IMR-90 (cell line): ENCODE data around the gene COL9A2. TPM values are rescaled to one million over a fixed set of nuclear protein-coding genes. Genes with fewer than 3 reads are reported as not detected.

ENCODE experiments used
- ATAC-seq: fragments of 200-7000 bp; cut with Tn5 transposase; 2 replicates; pipeline ENCODE4 v1.9.1; 2020; ENCODE audit warnings: low read depth, mild to moderate bottlenecking, moderate library complexity
- BruUV-seq: library from RNA; stranded (reverse); fragments of 400-500 nt; replicated peaks from 2 replicates; lab custom pipeline; 2021; lab: Mats Ljungman, UMichigan
- CTCF ChIA-PET: fragments of 300-600 bp; formaldehyde crosslinking; extraction: SDS; loops from one replicate; lab custom pipeline; 2021; ENCODE audit warnings: antibody characterized with exemption; lab: Yijun Ruan, JAX
- POLR2A ChIA-PET: fragments of 300-600 bp; sonication (Branson Sonifier 250); formaldehyde crosslinking; loops from one replicate; lab custom pipeline; 2022; ENCODE audit warnings: antibody characterized with exemption; ENCODE audit not compliant: unreplicated experiment; lab: Charles Lee
- DNase-seq: peaks from one replicate; pipeline ENCODE4 v3.0.0; 2013
- H2AFZ ChIP-seq: replicated peaks from 2 replicates; pipeline ENCODE3; 2013; ENCODE audit warnings: low read length, mild to moderate bottlenecking; ENCODE audit not compliant: poor library complexity
- H2AK5ac ChIP-seq: 2 replicates; pipeline ENCODE4 v1.6.1; 2013; ENCODE audit warnings: low read depth, low read length, inconsistent platforms
- H2AK9ac ChIP-seq: replicated peaks from 2 replicates; pipeline ENCODE3; 2013; ENCODE audit warnings: mild to moderate bottlenecking, low read depth, low read length, moderate library complexity; ENCODE audit not compliant: poor library complexity
- H2BK120ac ChIP-seq: 2 replicates; pipeline ENCODE4 v1.6.1; 2013; ENCODE audit warnings: low read depth, low read length, inconsistent platforms
- H2BK15ac ChIP-seq: 3 replicates; pipeline ENCODE4 v1.6.1; 2013; ENCODE audit warnings: low read depth, low read length, inconsistent platforms
- H2BK20ac ChIP-seq: 2 replicates; pipeline ENCODE4 v1.6.1; 2013; ENCODE audit warnings: low read depth, mild to moderate bottlenecking, inconsistent platforms, low read length, moderate library complexity
- H2BK5ac ChIP-seq: 2 replicates; pipeline ENCODE4 v1.6.1; 2013; ENCODE audit warnings: mild to moderate bottlenecking, low read depth, low read length, inconsistent platforms; ENCODE audit not compliant: poor library complexity, severe bottlenecking
- H3K14ac ChIP-seq: replicated peaks from 2 replicates; pipeline ENCODE4 v1.6.1; 2013; ENCODE audit warnings: low read depth, low read length, inconsistent platforms
- H3K18ac ChIP-seq: 2 replicates; pipeline ENCODE4 v1.6.1; 2013; ENCODE audit warnings: low read depth, low read length, control low read depth
- H3K23ac ChIP-seq: 2 replicates; pipeline ENCODE4 v1.6.1; 2013; ENCODE audit warnings: low read depth, low read length, inconsistent platforms
- H3K27ac ChIP-seq: 2 replicates; pipeline ENCODE4 v1.5.1; 2013; ENCODE audit warnings: mild to moderate bottlenecking, control low read depth, low read length; ENCODE audit not compliant: insufficient read depth
- H3K27me3 ChIP-seq: 2 replicates; pipeline ENCODE4 v1.6.1; 2013; ENCODE audit warnings: low read length; ENCODE audit not compliant: control insufficient read depth, insufficient read depth
- H3K36me3 ChIP-seq: 2 replicates; pipeline ENCODE4 v1.6.1; 2013; ENCODE audit warnings: low read length, mixed read lengths; ENCODE audit not compliant: control insufficient read depth, insufficient read depth
- H3K4ac ChIP-seq: 2 replicates; pipeline ENCODE4 v1.6.1; 2013; ENCODE audit warnings: low read depth, low read length, inconsistent platforms
- H3K4me1 ChIP-seq: 2 replicates; pipeline ENCODE4 v1.6.1; 2013; ENCODE audit warnings: low read length, mixed read lengths; ENCODE audit not compliant: control insufficient read depth, insufficient read depth
- H3K4me2 ChIP-seq: 2 replicates; pipeline ENCODE4 v1.6.1; 2013; ENCODE audit warnings: low read depth, mild to moderate bottlenecking, control low read depth, low read length, moderate library complexity
- H3K4me3 ChIP-seq: 2 replicates; pipeline ENCODE4 v1.5.1; 2013; ENCODE audit warnings: low read depth, mild to moderate bottlenecking, control low read depth, low read length, moderate library complexity; ENCODE audit not compliant: insufficient read depth
- H3K56ac ChIP-seq: 2 replicates; pipeline ENCODE4 v1.6.1; 2013; ENCODE audit warnings: low read length, inconsistent platforms; ENCODE audit not compliant: insufficient read depth; ENCODE audit errors: extremely low read depth
- H3K79me1 ChIP-seq, 2 experiments: 2 replicates each; pipeline ENCODE4 v1.6.1; 2013; ENCODE audit warnings: low read length in 2 of 2, inconsistent platforms in 1 of 2, low read depth in 1 of 2
- H3K9ac ChIP-seq: 2 replicates; pipeline ENCODE4 v1.6.1; 2013; ENCODE audit warnings: low read depth, low read length, control low read depth
- H3K9me1 ChIP-seq: 2 replicates; pipeline ENCODE4 v1.6.1; 2013; ENCODE audit warnings: low read length, inconsistent platforms; ENCODE audit not compliant: insufficient read depth
- H3K9me3 ChIP-seq: 2 replicates; pipeline ENCODE4 v1.6.1; 2013; ENCODE audit warnings: low read length; ENCODE audit not compliant: control insufficient read depth, insufficient read depth
- H4K20me1 ChIP-seq: 2 replicates; pipeline ENCODE4 v1.6.1; 2013; ENCODE audit warnings: low read length, inconsistent platforms; ENCODE audit not compliant: insufficient read depth
- H4K5ac ChIP-seq: 2 replicates; pipeline ENCODE4 v1.6.1; 2013; ENCODE audit warnings: mild to moderate bottlenecking, low read depth, low read length, control low read depth
- H4K8ac ChIP-seq, 2 experiments: 2 replicates each; pipeline ENCODE4 v1.6.1; 2013; ENCODE audit warnings: low read depth in 2 of 2, low read length in 2 of 2, control low read depth in 1 of 2, inconsistent platforms in 1 of 2
- H4K91ac ChIP-seq: 2 replicates; pipeline ENCODE4 v1.6.1; 2013; ENCODE audit warnings: low read depth, low read length, inconsistent platforms; ENCODE audit not compliant: insufficient read depth
- CTCF ChIP-seq: conservative IDR thresholded peaks from 2 replicates; pipeline ENCODE4 v1.5.1; 2012; ENCODE audit warnings: mild to moderate bottlenecking, low read depth, low read length, improper control_type of control experiment
- FOS ChIP-seq: fragments of 150-350 bp; IDR thresholded peaks from 2 replicates; pipeline ENCODE4 v1.6.1; 2016; ENCODE audit warnings: low read depth, low read length
- MAFK ChIP-seq: IDR thresholded peaks from 2 replicates; pipeline ENCODE4 v1.6.1; 2012; ENCODE audit warnings: low read depth, low read length, improper control_type of control experiment
- WGBS, 2 experiments: methylation state at CpG; one replicate each; pipeline versions ENCODE4 v1.1.5 to v1.1.7; 2013; ENCODE audit warnings: missing lambda C conversion rate in 2 of 2; ENCODE audit not compliant: insufficient read length in 1 of 2; ENCODE audit errors: extremely low coverage in 2 of 2; 5-methylcytosine and 5-hydroxymethylcytosine counted together
- dilution Hi-C: fragments of 300-500 bp; cut with HindIII; formaldehyde crosslinking; loops from one replicate; pipeline ENCODE4 v1.14.3; 2018; ENCODE audit warnings: low sequenced_read_pairs; ENCODE audit not compliant: unreplicated experiment
- in situ Hi-C: fragments of 300-500 bp; cut with MboI; formaldehyde crosslinking; loops from 3 replicates; pipeline ENCODE4 v1.14.3; 2019; ENCODE audit warnings: low sequenced_read_pairs, inconsistent platforms, mixed read lengths
- intact Hi-C: fragments of 100-400 bp; cut with micrococcal nuclease; formaldehyde crosslinking; loops from 2 replicates; pipeline ENCODE4 v1.10.0; 2022
- polyA plus RNA-seq, 3 experiments: library from polyadenylated mRNA; depleted of rRNA; stranded (reverse); fragments of >200 nt; gene quantifications; 2 replicates each; pipeline ENCODE4 v1.2.3, GENCODE V29; 2012; ENCODE audit warnings: low replicate concordance in 1 of 3
- total RNA-seq: library from RNA; depleted of rRNA; stranded (reverse); fragments of >200 nt; gene quantifications from 2 replicates; pipeline ENCODE4 v1.2.3, GENCODE V29; 2012

The COL9A2 gene
- total and polyA plus RNA-seq, 2 of the 4 experiments (the other 2 are of a cell fraction), result 0.90 to 1.6 TPM

GRCh38 chr1:40310983-40311642 lies 6.0 kb downstream of the COL9A2 start:
- Histone ChIP-seq H2BK15ac (no peak overlapping the region), H2BK5ac (no peak overlapping the region), H3K9ac (no peak overlapping the region), H3K23ac (no peak overlapping the region), H2BK20ac (no peak overlapping the region), H3K36me3 (no peaks in the 10 kb centered on the region), H3K4me1 (peaks cover 10% of the 10 kb centered on the region; the same call in 1 of the 2 replicates), H3K4ac (no peak overlapping the region), H3K14ac (no peak overlapping the region), H2AK5ac (no peak overlapping the region), H3K27ac (no peak overlapping the region), H4K91ac (no peak overlapping the region), H3K18ac (no peak overlapping the region), H2AK9ac (no peak overlapping the region), H4K5ac (no peak overlapping the region), H4K20me1 (no peaks in the 10 kb centered on the region), H3K79me1 (no peaks in the 10 kb centered on the region), H3K9me1 (peaks cover 3% of the 10 kb centered on the region; the same call in 1 of the 2 replicates), H3K27me3 (peaks cover 5% of the 10 kb centered on the region), H3K56ac (no peak overlapping the region), H3K4me3 (no peak overlapping the region), H2AFZ (peak overlapping the region; percentile 48), H3K4me2 (no peak overlapping the region), H2BK120ac (no peak overlapping the region), H4K8ac (no peak overlapping the region), H3K9me3 (no peaks in the 10 kb centered on the region)
- ChIA-PET POLR2A (no interaction called here), CTCF (interaction anchor here (0.5 kb wide), 1 partner anchor 221 kb away, joined by 3 read pairs; no protein-coding TSS in a partner anchor)
- WGBS, 2 experiments, result 86% methylated on average over 6 of the region's 22 CpGs; no CpG with 5 or more reads in 1 of the 2 experiments
- ATAC-seq (no peak), DNase-seq (no peak)
- intact Hi-C loops, result no loop called here
- no TSS peak for BruUV-seq
- dilution Hi-C loops, result no loop called here
- 0 out of 2 replicates have a peak, but pooled peaks have one; percentile 1 for TF ChIP-seq CTCF
- TF ChIP-seq MAFK, result no peak
- no peak for TF ChIP-seq FOS
- in situ Hi-C loops, result no loop called here
